Urothelium cell line (cell line): ENCODE results near the gene SLC7A10.
A peak's percentile ranks its signal among the peaks of the same experiment; 100 is the strongest.
"Not testable (repeated sequence)": the region's sequence is repeated elsewhere in the genome, so short reads cannot be mapped to it uniquely, and the experiment has no call there.

Experiments
- DNase-seq: peaks from one replicate; pipeline ENCODE4 v3.0.0; 2011; ENCODE audit warnings: low spot score, mixed read lengths
- FAIRE-seq: peaks from 2 replicates; lab custom pipeline; 2011; peaks lifted over from hg19 to GRCh38; lab: Jason Lieb, UNC

The SLC7A10 gene

DNA sequence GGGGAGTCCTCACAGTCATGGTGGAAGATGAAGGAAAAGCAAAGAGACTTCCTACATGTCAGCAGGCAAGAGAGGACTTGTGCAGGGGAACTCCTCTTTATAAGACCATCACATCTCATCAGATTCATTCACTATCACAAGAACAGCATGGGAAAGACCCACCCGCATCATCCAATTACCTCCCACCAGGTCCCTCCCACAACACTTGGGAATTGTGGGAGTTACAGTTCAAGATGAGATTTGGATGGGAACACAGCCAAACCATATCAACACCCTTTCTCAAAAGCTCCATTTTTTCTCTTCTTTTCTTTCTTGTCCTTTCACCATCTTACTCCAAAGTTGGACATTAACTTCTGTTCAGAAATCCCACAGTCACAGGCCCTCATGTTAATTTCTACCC is 36.2 kb downstream of the SLC7A10 start:
- no peak for FAIRE-seq

DNA sequence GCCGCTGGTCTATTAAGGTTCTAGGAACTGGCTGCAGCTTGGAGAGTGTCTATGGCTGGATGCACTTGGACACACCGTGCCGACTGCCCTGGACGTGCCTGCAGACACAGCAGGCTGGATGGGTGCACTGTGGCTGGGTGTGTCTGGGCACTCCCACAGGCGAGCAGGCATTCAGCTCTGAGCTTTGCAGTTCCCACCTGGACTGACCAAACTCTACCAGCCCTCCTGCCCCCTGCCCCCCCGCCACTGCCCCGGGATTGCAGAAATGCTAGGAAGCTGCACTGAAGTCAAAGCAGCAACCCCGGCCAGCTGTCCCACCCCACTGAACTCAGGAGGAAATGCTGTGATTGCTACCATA is 38.5 kb downstream of the SLC7A10 start:
- DNase-seq (no peak), FAIRE-seq (no peak)

More for the DNA sequence above, 36.2 kb downstream of the SLC7A10 start:
- DNase-seq, result no peak

DNA sequence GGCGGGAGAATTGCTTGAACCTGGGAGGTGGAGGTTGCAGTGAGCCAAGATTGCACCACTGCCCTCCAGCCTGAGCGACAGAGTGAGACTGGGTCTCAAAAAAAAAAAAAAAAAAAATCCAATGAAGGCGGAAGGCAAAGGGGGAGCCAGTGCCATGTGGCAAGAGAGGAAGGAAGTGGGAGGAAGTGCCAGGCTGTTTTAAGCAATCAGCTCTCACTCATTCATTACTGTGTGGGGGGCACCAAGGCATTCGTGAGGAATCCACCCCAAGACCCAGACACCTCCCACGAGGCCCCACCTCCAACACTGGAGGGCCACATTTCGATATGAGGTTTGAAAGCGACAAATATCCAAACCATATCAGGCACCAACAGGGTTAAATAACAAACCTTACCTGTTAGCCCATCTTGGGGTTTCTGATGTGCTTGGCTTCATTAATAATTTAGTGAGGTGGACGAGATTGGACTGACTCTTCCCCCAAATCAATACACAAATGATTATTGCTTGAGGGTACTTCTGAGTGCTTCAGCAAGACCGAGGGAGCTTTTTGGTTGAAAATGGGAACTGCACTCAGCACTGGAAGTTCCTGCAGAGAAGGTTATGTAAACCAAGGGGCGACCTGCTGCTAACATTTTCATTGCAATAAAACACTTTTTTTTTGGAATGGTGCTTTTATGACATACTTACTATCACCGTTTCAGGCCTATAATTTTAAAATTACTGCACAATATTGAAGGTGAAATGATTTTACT is 39.0 kb downstream of the SLC7A10 start:
- no peak for DNase-seq
- no peak for FAIRE-seq

DNA sequence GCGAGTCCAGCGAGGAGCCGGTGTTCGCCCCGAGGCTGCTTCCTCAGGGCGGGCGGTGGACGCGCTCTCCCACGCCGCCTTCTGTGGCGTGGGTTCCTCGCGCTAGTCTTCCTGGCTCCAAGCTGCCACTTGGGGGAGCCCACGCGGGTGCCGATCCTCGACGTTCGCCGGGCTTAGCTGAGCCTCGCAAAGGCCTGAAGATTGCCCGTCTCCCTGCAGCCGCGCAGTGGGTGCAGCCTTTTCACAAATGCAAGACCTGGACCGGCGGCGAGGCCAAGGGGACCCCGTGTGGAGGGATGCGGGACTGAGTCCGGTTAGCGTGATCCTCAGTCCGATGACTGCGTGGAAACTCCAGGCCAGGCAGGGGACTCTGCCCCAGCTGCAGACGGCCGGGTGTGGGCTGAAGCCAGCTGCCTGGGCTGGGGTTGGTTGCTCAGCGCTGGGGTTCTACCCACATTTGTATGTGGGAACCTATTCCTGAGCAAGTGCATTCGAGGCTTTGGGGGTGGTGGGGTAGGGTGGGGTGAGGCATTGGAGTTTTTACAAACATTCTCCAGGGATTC is 48.2 kb downstream of the SLC7A10 start:
- FAIRE-seq (peak; percentile 35), DNase-seq (peak; percentile 48)

DNA sequence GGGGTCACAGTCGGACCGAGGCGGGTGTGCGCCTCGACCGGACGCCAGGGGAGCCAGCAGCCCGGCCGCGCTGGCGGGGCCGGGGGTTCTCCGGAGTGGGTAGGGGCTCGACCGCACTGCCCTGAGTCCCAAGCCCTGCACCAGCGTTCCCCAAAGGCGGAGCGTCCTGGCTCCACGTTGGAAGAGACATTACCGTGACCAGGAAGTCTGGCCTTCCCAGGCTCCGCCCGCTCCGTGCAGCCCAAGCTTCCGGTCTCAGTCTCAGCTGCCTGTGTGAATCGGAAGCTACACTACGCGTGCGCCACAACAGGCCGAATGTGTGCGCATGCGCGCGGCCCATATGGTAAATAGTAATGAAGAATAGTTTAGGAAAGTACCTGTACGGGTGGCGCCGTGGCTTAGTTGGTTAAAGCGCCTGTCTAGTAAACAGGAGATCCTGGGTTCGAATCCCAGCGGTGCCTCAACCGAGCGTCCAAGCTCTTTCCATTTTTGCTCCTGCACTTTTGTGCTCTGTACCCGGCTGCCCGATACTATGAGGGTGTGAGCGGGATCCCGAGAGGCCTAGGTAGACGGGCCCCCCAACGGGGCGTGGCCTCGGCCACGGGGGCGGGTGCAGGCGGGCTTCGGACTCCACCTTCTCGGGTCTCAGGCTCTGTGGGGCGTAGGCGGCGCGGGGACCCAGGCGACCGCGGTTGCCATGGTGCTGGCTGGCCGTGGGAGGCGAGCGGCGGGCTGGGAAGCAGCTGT is 48.8 kb downstream of the SLC7A10 start:
- DNase-seq (peak; percentile 97), FAIRE-seq (peak; percentile 81)

DNA sequence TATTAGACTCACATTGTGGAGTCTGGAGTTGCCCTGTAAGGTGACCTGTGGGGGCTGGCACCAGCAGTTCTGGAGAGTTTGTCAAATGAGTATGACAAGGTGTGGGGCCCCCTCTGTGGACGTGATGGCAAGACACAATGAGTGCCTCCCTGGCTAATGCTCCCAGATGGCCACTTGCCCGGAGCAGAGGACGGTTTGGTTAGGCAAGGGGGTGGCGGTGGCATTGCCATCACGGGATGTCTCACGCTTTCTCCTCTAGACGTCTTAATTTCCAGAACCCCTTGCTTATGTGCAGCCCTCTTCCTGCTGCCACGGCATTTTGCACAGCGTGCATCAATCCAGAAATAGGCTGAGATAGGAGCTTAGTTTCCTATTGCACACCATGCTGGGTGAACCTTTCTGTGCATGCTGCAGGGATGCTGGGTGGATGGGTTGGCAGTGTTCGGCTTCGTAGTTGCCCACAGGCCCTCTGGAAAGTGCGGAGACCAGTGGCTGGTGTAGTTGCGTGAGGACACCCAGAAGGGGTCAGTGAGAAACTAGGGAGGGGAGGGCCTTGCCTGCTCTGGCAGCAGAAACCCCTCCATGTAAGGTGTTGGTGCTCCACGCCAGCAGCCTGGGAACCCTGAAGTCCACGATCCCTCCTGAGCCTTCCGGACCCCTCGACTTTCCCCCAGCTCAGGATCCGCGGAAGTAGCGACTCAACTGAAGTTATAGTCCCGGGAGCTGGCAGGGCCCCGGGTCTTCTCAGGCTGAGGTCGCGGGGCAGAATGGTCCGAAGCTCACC is 49.6 kb downstream of the SLC7A10 start:
- DNase-seq, result peak; percentile 36
- FAIRE-seq, result no peak

DNA sequence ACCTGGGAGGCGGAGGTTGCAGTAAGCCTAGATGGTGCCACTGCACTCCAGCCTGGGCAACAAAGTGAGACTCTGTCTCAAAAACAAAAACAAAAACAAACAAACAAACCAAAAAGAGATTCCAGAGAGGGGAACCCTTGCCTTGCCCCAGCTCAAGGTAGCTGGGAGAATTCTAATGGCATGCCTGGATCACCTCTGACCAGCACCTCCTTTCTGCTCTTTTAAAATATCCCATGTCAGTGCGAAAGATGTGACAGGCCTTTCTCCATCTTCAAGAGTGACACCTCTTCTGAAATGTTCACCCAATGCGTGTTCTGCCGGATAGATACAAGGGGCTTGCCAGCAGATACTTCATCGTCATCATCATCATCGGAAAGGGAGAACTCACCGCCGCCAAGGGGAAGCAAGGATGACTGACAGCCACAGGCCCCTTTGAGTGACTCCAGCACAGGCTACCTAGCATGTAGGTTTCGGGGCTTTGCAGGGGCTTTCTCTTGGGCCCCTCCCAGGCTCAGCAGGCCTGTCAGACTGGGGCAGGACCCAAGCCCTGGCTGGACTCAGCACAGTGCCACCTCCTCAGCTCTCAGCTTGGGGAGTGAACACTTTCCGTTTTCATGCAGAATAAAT is 50.4 kb downstream of the SLC7A10 start:
- no peak for FAIRE-seq

DNA sequence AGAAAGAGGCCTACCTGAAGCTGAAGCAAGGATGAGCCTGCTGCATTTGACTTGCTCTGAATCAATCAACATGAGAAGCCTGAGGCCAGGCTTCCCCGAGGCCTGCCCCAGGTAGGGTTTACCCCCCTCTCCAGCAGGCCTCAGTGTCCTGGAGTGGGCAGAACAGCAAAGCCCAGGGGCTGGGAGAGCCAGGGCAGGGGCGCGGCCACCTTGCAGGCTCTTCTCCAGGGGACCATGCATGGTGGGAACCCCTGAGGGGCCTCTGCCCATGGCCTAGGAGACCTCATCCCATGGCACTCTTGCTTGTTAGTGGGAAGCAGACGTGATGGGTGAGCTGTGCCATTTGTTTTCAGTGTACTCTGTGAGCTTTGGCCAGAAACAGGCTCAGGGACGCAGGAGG is 51.5 kb downstream of the SLC7A10 start:
- FAIRE-seq (no peak), DNase-seq (no peak)

More for the DNA sequence above, 50.4 kb downstream of the SLC7A10 start:
- no peak for DNase-seq

DNA sequence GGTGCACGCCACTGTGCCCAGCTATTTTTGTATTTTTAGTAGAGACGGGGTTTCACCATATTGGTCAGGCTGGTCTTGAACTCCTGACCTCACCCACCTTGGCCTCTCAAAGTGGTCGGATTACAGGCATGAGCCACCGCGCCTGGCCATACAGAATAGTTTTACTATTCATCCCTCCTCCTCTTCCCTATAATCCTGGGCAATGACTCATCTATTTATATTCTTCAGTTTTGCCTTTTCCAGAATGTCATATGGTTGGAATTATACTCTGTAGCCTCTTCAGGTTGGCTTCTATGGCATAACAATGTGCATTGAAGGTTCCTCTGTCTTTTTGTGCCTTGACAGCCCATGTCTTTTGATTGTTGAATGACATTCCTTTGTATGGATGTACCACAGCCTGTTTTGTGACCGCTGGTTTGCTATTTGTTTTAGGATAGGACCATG is 53.7 kb downstream of the SLC7A10 start:
- no peak for DNase-seq
- no peak for FAIRE-seq

DNA sequence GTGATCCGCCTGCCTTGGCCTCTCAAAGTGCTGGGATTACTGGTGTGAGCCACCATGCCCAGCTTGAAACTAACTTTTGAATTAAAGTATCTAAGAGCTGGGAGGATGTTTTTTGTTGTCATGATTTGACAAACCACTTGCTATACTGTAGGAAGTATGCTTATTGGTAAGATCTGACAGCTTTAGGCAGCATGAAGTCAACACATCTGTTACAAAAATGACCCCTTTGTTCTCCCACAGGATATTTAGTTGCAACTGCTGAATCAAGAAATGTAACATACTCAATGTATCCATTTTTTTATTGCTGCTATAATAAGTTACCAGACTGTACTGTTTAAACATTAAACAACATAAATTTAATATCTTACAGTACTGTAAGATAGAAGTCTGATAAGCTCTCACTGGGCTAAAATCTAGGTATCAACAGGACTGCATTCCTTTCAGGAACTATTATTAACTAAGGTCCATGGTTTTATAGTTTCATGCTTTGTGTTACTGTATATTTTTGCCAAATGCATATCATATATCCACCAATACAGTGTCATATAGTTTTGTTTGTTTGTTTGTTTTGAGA is 54.3 kb downstream of the SLC7A10 start:
- no peak for DNase-seq
- FAIRE-seq, result no peak

DNA sequence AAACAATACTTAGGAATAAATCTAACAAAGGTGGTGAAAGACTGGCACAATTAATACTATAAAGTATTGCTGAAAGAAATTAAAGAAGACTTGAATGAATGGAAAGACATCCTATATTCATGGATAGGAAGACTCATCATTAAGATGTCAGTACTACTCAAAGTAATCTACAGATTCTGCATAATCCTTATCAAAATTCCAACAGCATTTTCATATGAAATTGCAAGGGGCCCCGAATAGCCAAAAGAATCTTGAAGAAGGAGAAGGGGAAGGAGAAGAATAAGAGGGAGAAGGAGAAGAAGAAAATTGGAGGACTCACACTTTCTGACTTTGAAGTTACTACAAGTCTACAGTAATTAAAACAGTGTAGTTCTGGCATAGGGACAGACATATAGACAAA is 57.1 kb downstream of the SLC7A10 start:
- no peak for DNase-seq
- no peak for FAIRE-seq

DNA sequence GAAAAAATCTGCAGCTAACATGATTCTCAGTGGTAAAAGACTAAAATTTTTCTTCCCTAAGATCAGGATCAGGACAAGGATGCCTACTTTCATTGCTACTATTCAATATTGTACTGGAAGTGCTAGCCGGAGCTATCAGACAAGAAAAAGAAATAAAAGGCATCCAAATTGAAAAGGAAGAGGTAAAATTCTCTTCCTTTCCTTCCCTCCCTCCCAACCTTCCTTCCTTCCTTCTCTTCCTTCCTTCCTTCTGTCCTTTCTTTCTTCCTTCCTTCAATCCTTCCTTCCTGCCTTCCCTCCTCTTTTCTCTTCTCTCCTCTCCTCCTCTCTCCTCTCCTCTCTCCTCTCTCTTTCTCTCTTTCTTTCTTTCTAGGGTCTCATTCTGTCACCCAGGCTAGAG is 58.2 kb downstream of the SLC7A10 start:
- DNase-seq (no peak), FAIRE-seq (no peak)

DNA sequence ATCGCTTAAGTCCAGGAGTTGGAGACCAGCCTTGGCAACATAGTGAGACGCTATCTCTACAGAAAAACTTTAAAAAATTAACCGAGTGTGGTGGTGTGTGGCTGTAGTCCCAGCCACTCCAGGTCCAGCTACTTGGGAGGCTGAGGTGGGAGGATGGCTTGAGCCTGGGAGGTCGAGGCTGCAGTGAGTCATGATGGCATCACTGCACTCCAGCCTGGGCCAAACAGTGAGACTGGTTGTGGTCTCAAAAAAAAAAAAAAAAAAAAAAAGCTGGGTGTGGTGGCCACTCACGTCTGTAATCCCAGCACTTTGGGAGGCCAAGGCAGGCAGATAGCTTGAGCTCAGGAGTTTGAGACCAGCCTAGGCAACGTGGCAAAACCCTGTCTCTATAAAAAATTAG is 59.6 kb downstream of the SLC7A10 start:
- not testable (repeated sequence) for DNase-seq, FAIRE-seq

DNA sequence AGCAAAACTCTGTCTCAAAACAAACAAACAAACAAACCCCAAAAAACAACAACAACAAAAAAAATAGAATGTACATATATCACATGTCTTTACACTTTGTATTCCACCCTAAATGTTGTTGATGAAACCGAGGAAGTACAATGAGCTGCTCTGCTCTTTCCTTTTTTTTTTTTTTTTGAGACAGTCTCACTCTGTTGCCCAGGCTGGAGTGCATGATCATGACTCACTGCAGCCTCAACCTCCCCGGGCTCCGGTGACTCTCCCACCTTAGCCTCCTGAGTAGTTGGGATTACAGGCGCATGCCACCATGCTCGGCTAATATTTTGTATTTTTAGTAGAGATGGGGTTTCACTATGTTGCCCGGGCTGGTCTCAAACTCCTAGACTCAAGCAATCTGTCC is 62.2 kb downstream of the SLC7A10 start:
- FAIRE-seq (no peak), DNase-seq (no peak)

DNA sequence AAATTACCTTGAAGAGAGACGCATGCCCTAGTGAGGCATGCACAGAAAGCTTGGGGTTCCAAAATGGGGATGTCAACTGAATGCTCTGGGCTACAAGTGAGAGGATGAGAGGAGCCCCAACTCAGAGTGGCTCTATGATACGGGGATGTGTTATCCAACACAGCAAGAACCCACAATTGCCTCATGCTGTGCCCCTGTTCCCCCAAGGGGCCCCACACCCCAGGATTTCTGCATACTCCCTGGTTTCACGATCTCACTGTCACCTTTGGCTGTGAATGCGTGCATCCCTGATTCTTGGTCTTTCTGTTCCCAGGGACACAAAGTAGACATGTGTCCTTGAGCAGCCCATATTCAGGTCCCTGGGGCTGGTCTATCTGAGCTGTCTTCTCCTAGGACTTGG is 64.4 kb downstream of the SLC7A10 start:
- FAIRE-seq (no peak), DNase-seq (no peak)

DNA sequence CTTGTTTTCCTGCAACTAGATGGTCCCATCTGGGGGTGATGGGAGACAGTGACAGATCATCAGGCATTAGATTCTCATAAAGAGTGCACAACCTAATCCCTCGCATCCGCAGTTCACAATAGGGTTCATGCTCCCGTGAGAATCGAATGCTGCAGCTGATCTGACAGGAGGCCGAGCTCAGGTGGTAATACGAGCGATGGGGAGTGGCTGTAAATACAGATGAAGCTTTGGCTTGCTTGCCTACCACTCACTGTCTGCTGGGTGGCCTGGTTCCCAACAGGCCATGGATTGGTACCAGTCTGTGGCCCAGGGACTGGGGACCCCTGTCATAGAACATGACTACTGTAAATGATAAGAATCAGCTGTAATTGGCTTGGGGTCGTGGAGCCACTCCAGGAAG is 65.8 kb downstream of the SLC7A10 start:
- FAIRE-seq, result no peak
- no peak for DNase-seq

DNA sequence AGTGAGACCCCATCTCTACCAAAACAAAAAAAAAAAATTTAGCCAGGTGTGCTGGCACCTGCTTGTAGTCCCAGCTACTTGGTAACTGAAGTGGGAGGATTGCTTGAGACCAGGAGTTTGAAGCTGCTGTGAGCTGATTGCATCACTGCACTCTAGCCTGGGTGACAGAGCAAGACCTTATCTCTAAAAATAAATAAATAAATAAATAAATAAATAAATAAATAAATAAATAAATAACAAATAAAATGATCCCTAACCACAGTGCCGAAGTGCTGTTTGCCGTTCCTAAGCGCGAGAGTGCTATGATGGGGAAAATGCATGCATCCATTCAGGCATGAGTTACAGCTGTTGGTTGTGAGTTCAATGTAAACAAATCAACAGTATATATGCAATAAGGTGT is 66.5 kb downstream of the SLC7A10 start:
- DNase-seq, result no peak
- FAIRE-seq, result no peak
